NCI-H2107 (cell line): ENCODE results near the gene TMEM117.
"Not testable (repeated sequence)": the region's sequence is repeated elsewhere in the genome, so short reads cannot be mapped to it uniquely, and the experiment has no call there.

Experiments used
- DNase-seq: peaks from one replicate; lab custom pipeline; 2025; lab: John Stamatoyannopoulos, UW

TMEM117 gene

GRCh38 chr12:44296624-44297197, 460.8 kb downstream of the TMEM117 start:
- DNase-seq, result no peak

- no peak for DNase-seq
Observed at GRCh38 chr12:44299524-44299923, 463.6 kb downstream of the TMEM117 start.

GRCh38 chr12:44307506-44308168, 471.8 kb downstream of the TMEM117 start:
- no peak for DNase-seq

- DNase-seq, result no peak
Observed at GRCh38 chr12:44313188-44313587, 477.3 kb downstream of the TMEM117 start.

GRCh38 chr12:44314007-44314500, 478.2 kb downstream of the TMEM117 start:
- DNase-seq, result no peak

- no peak for DNase-seq
Observed at GRCh38 chr12:44317651-44318126, 481.8 kb downstream of the TMEM117 start.

- no peak for DNase-seq
Observed at GRCh38 chr12:44331269-44331668, 495.4 kb downstream of the TMEM117 start.

- no peak for DNase-seq
Observed at GRCh38 chr12:44334347-44334746, 498.5 kb downstream of the TMEM117 start.

GRCh38 chr12:44335030-44335429, 499.1 kb downstream of the TMEM117 start:
- no peak for DNase-seq

- no peak for DNase-seq
Observed at GRCh38 chr12:44336577-44336976, 500.7 kb downstream of the TMEM117 start.

GRCh38 chr12:44342371-44342770, 506.5 kb downstream of the TMEM117 start:
- DNase-seq, result no peak

GRCh38 chr12:44347145-44347544, 511.3 kb downstream of the TMEM117 start:
- no peak for DNase-seq

GRCh38 chr12:44357494-44357893, 521.6 kb downstream of the TMEM117 start:
- DNase-seq, result no peak

- no peak for DNase-seq
Observed at GRCh38 chr12:44358636-44359035, 522.8 kb downstream of the TMEM117 start.

GRCh38 chr12:44362947-44363346, 527.1 kb downstream of the TMEM117 start:
- DNase-seq, result no peak

GRCh38 chr12:44367136-44367535, 531.3 kb downstream of the TMEM117 start:
- DNase-seq, result no peak

GRCh38 chr12:44367916-44368315, 532.0 kb downstream of the TMEM117 start:
- DNase-seq, result no peak

- DNase-seq, result no peak
Observed at GRCh38 chr12:44369998-44370397, 534.1 kb downstream of the TMEM117 start.

GRCh38 chr12:44370982-44371381, 535.1 kb downstream of the TMEM117 start:
- no peak for DNase-seq

- DNase-seq, result no peak
Observed at GRCh38 chr12:44372259-44372658, 536.4 kb downstream of the TMEM117 start.

- no peak for DNase-seq
Observed at GRCh38 chr12:44375694-44376093, 539.8 kb downstream of the TMEM117 start.

GRCh38 chr12:44377443-44378187, 541.7 kb downstream of the TMEM117 start:
- DNase-seq, result no peak

- DNase-seq, result not testable (repeated sequence)
Observed at GRCh38 chr12:44379113-44379512, 543.2 kb downstream of the TMEM117 start.
